ENCODE data around the gene ARMC8. TPM values are rescaled to one million over a fixed set of nuclear protein-coding genes. Genes with fewer than 3 reads are reported as not detected.

ARMC8 gene
- total RNA-seq, 1 donor from 2014 or later = 82.3 TPM

- intact Hi-C loops (cut with micrococcal nuclease) = no loop called here
- CTCF ChIA-PET = no interaction called here
- H3K27me3 Mint-ChIP-seq = no peaks in the 10 kb centered on the region
- H3K9me3 Mint-ChIP-seq = no peaks in the 10 kb centered on the region
- peaks cover 7% of the 10 kb centered on the region for H3K4me1 Mint-ChIP-seq
- H3K36me3 Mint-ChIP-seq (ENCODE audit: low read depth) = peaks cover 58% of the 10 kb centered on the region
- no peak overlapping the region for H3K27ac Mint-ChIP-seq
- no peak for TF ChIP-seq CTCF (IDR thresholded peaks at IDR 0.05)
- H3K4me3 Mint-ChIP-seq = no peak overlapping the region
- DNase-seq = no peak
- no peak for ATAC-seq (ENCODE audit: low read depth)
- POLR2A ChIA-PET = no interaction called here
Observed at GRCh38 chr3:138213398-138214085, 26.4 kb downstream of the ARMC8 start.

GRCh38 chr3:138219255-138219654 lies 32.2 kb downstream of the ARMC8 start:
- H3K27me3 Mint-ChIP-seq = no peaks in the 10 kb centered on the region
- no peak overlapping the region for H3K4me3 Mint-ChIP-seq
- ATAC-seq (ENCODE audit: low read depth) (no peak), DNase-seq (no peak)
- no peaks in the 10 kb centered on the region for H3K9me3 Mint-ChIP-seq
- POLR2A ChIA-PET = interaction anchor here (0.5 kb wide), 1 partner anchor 31 kb away, joined by 3 read pairs; no protein-coding TSS in a partner anchor
- H3K36me3 Mint-ChIP-seq (ENCODE audit: low read depth) = peaks cover 50% of the 10 kb centered on the region
- no peak overlapping the region for H3K27ac Mint-ChIP-seq
- CTCF ChIA-PET = no interaction called here
- TF ChIP-seq CTCF (IDR thresholded peaks at IDR 0.05) = no peak
- peaks cover 21% of the 10 kb centered on the region for H3K4me1 Mint-ChIP-seq
- intact Hi-C loops (cut with micrococcal nuclease) = no loop called here

GRCh38 chr3:138220242-138220641 lies 33.1 kb downstream of the ARMC8 start:
- ATAC-seq (ENCODE audit: low read depth) = no peak
- DNase-seq = no peak
- Mint-ChIP-seq H3K27ac (no peak overlapping the region), H3K27me3 (no peaks in the 10 kb centered on the region), H3K9me3 (no peaks in the 10 kb centered on the region), H3K4me3 (no peak overlapping the region), H3K36me3 (ENCODE audit: low read depth) (peaks cover 57% of the 10 kb centered on the region), H3K4me1 (peaks cover 21% of the 10 kb centered on the region)
- intact Hi-C loops (cut with micrococcal nuclease) = loop anchor here (5.0 kb wide), 1 partner anchor 33 kb away; the partner anchor contains the start of gene ARMC8
- TF ChIP-seq CTCF (IDR thresholded peaks at IDR 0.05) = no peak
- POLR2A ChIA-PET = no interaction called here
- CTCF ChIA-PET = no interaction called here

GRCh38 chr3:138220788-138221187 lies 33.7 kb downstream of the ARMC8 start:
- DNase-seq = no peak
- no peaks in the 10 kb centered on the region for H3K9me3 Mint-ChIP-seq
- intact Hi-C loops (cut with micrococcal nuclease) = loop anchor here (5.0 kb wide), 1 partner anchor 33 kb away; the partner anchor contains the start of gene ARMC8
- no peak overlapping the region for H3K4me3 Mint-ChIP-seq
- CTCF ChIA-PET = no interaction called here
- no peak for ATAC-seq (ENCODE audit: low read depth)
- no peaks in the 10 kb centered on the region for H3K27me3 Mint-ChIP-seq
- no peak overlapping the region for H3K27ac Mint-ChIP-seq
- no peak for TF ChIP-seq CTCF (IDR thresholded peaks at IDR 0.05)
- POLR2A ChIA-PET = no interaction called here
- H3K36me3 Mint-ChIP-seq (ENCODE audit: low read depth) = peaks cover 62% of the 10 kb centered on the region
- peaks cover 21% of the 10 kb centered on the region for H3K4me1 Mint-ChIP-seq

- Mint-ChIP-seq H3K9me3 (no peaks in the 10 kb centered on the region), H3K4me1 (peaks cover 21% of the 10 kb centered on the region), H3K27ac (no peak overlapping the region), H3K36me3 (ENCODE audit: low read depth) (peaks cover 73% of the 10 kb centered on the region), H3K4me3 (no peak overlapping the region), H3K27me3 (no peaks in the 10 kb centered on the region)
- DNase-seq (no peak), ATAC-seq (ENCODE audit: low read depth) (no peak)
- ChIA-PET CTCF (no interaction called here), POLR2A (no interaction called here)
- TF ChIP-seq CTCF (IDR thresholded peaks at IDR 0.05) = no peak
- intact Hi-C loops (cut with micrococcal nuclease) = loop anchor here (5.0 kb wide), 1 partner anchor 35 kb away; the partner anchor contains the start of gene ARMC8
Observed at GRCh38 chr3:138222131-138222941, 35.2 kb downstream of the ARMC8 start.
